Smooth muscle cell (in vitro differentiated cells): ENCODE data around the gene AKAP17A. TPM values are rescaled to one million over a fixed set of nuclear protein-coding genes. Genes with fewer than 3 reads are reported as not detected.

ENCODE experiments used
- DNase-seq: peaks from one replicate; lab custom pipeline; 2025; ENCODE audit not compliant: unreplicated experiment; lab: John Stamatoyannopoulos, UW
- H2AFZ ChIP-seq: fragments of 200-600 bp; sonication (generic); 2 replicates; pipeline ENCODE4 v1.6.0; 2016; ENCODE audit warnings: antibody characterized with exemption, low read depth, mild to moderate bottlenecking
- H3F3A ChIP-seq: fragments of 200-600 bp; sonication (generic); 2 replicates; pipeline ENCODE4 v1.6.0; 2017; ENCODE audit warnings: antibody characterized with exemption, low read depth
- H3K27ac ChIP-seq: fragments of 200-600 bp; sonication (generic); 2 replicates; pipeline ENCODE4 v1.5.1; 2016; ENCODE audit warnings: low read depth, mild to moderate bottlenecking
- H3K27me3 ChIP-seq: fragments of 200-600 bp; sonication (generic); 2 replicates; pipeline ENCODE4 v1.6.1; 2016; ENCODE audit warnings: low read depth, mild to moderate bottlenecking
- H3K36me3 ChIP-seq: fragments of 200-600 bp; sonication (generic); 2 replicates; pipeline ENCODE4 v1.5.1; 2016; ENCODE audit warnings: low read depth
- H3K4me1 ChIP-seq: fragments of 200-600 bp; sonication (generic); 2 replicates; pipeline ENCODE4 v1.5.1; 2016; ENCODE audit warnings: low read depth
- H3K4me2 ChIP-seq: fragments of 200-600 bp; sonication (generic); 2 replicates; pipeline ENCODE4 v1.6.0; 2016; ENCODE audit warnings: mild to moderate bottlenecking
- H3K4me3 ChIP-seq: fragments of 200-600 bp; sonication (generic); 2 replicates; pipeline ENCODE4 v1.5.1; 2016; ENCODE audit warnings: mild to moderate bottlenecking
- H3K79me2 ChIP-seq: fragments of 200-600 bp; sonication (generic); 2 replicates; pipeline ENCODE4 v1.6.0; 2016; ENCODE audit warnings: low read depth, mild to moderate bottlenecking
- H3K9ac ChIP-seq: fragments of 200-600 bp; sonication (generic); 2 replicates; pipeline ENCODE4 v1.6.0; 2016; ENCODE audit warnings: low read depth
- H3K9me3 ChIP-seq: fragments of 200-600 bp; sonication (generic); replicated peaks from 2 replicates; pipeline ENCODE4 v1.5.1; 2016; ENCODE audit warnings: low read depth
- H4K20me1 ChIP-seq: fragments of 200-600 bp; sonication (generic); 2 replicates; pipeline ENCODE4 v1.6.0; 2016; ENCODE audit warnings: low read depth
- CTCF ChIP-seq: fragments of 200-600 bp; sonication (generic); IDR thresholded peaks from 2 replicates; pipeline ENCODE4 v1.5.1; 2017; ENCODE audit warnings: borderline replicate concordance, mild to moderate bottlenecking, antibody characterized with exemption; ENCODE audit not compliant: insufficient read depth, poor library complexity, severe bottlenecking
- WGBS: methylation state at CpG from one replicate; pipeline ENCODE4 v1.1.7; 2016; ENCODE audit warnings: low lambda C conversion rate; 5-methylcytosine and 5-hydroxymethylcytosine counted together
- polyA plus RNA-seq: library from polyadenylated mRNA; unstranded; fragments of >200 nt; fragmentation: Nextera tagmentation; extraction: Ambion mirVana; gene quantifications from 2 replicates; pipeline ENCODE4 v1.2.1, GENCODE V29; 2016
- total RNA-seq: library from RNA; depleted of rRNA; stranded (reverse); fragments of >200 nt; gene quantifications from 2 replicates; pipeline ENCODE4 v1.2.3, GENCODE V29; 2014

AKAP17A gene
- total and polyA plus RNA-seq, 2 experiments from 2014 or later, result 21.8 to 49.8 TPM

GRCh38 chrX:1578511-1579173 lies 12.8 kb upstream of the AKAP17A start:
- Histone ChIP-seq H3K79me2 (no peaks in the 10 kb centered on the region), H3K27ac (no peak overlapping the region), H3K36me3 (no peaks in the 10 kb centered on the region), H3K9ac (no peak overlapping the region), H3K27me3 (no peaks in the 10 kb centered on the region), H4K20me1 (no peaks in the 10 kb centered on the region), H3K4me2 (no peak overlapping the region), H2AFZ (no peak overlapping the region), H3K4me3 (no peak overlapping the region), H3F3A (no peaks in the 10 kb centered on the region), H3K4me1 (no peaks in the 10 kb centered on the region), H3K9me3 (no peaks in the 10 kb centered on the region)
- no peak for DNase-seq
- no peak for TF ChIP-seq CTCF
- WGBS, result 71% methylated on average over 6 of the region's 6 CpGs

- Histone ChIP-seq H2AFZ (no peak overlapping the region), H3K4me3 (no peak overlapping the region), H3K4me1 (no peaks in the 10 kb centered on the region), H3K9ac (no peak overlapping the region), H3K27ac (no peak overlapping the region), H3K27me3 (no peaks in the 10 kb centered on the region), H3K4me2 (no peak overlapping the region), H4K20me1 (no peaks in the 10 kb centered on the region), H3K79me2 (no peaks in the 10 kb centered on the region), H3K9me3 (no peaks in the 10 kb centered on the region), H3F3A (no peaks in the 10 kb centered on the region), H3K36me3 (no peaks in the 10 kb centered on the region)
- peak; percentile 63 for TF ChIP-seq CTCF
- DNase-seq, result no peak
- 55% methylated on average over 4 of the region's 4 CpGs for WGBS
These were observed 10.3 kb upstream of the AKAP17A start for GRCh38 chrX:1581132-1581531.

GRCh38 chrX:1582686-1583437 lies 8.5 kb upstream of the AKAP17A start:
- Histone ChIP-seq H3K27ac (peak overlapping the region; percentile 44), H3K79me2 (no peaks in the 10 kb centered on the region), H3K9me3 (no peaks in the 10 kb centered on the region), H2AFZ (peak overlapping the region; percentile 31), H3K36me3 (no peaks in the 10 kb centered on the region), H3K4me2 (no peak overlapping the region), H3K4me3 (no peak overlapping the region), H3F3A (peaks cover 5% of the 10 kb centered on the region), H3K4me1 (no peaks in the 10 kb centered on the region), H3K9ac (no peak overlapping the region), H4K20me1 (no peaks in the 10 kb centered on the region), H3K27me3 (no peaks in the 10 kb centered on the region)
- no peak for TF ChIP-seq CTCF
- DNase-seq, result no peak
- 74% methylated on average over 24 of the region's 27 CpGs for WGBS
